GM21717 (cell line): ENCODE data around the gene QDPR.

Experiments
- ATAC-seq: cut with Tn5 transposase; IDR thresholded peaks from one replicate; pipeline ENCODE4 v1.9.1; 2021; ENCODE audit warnings: mild to moderate bottlenecking, moderate library complexity; ENCODE audit not compliant: unreplicated experiment

QDPR gene

GRCh38 chr4:17528551-17529165 is 16.8 kb upstream of the QDPR start:
- ATAC-seq: no peak

GRCh38 chr4:17526695-17527477 is 15.0 kb upstream of the QDPR start:
- ATAC-seq: no peak

GRCh38 chr4:17523662-17524061 is 11.8 kb upstream of the QDPR start:
- no peak for ATAC-seq

- ATAC-seq: no peak
Observed at GRCh38 chr4:17521595-17521994, 9.7 kb upstream of the QDPR start.

GRCh38 chr4:17517664-17518063 is 5.8 kb upstream of the QDPR start:
- ATAC-seq: no peak

- ATAC-seq: no peak
Observed at GRCh38 chr4:17516980-17517379, 5.1 kb upstream of the QDPR start.

GRCh38 chr4:17515445-17516407 is 3.8 kb upstream of the QDPR start:
- ATAC-seq: no peak

- no peak for ATAC-seq
Observed at GRCh38 chr4:17514865-17515264, 3.0 kb upstream of the QDPR start, which contains the start of gene CLRN2. CLRN2 (plus strand) TSS chr4:17515165; CDS start chr4:17515267, 102 bp downstream.

GRCh38 chr4:17512973-17513665 is 1.2 kb upstream of the QDPR start:
- no peak for ATAC-seq

- ATAC-seq: peak; percentile 67
Observed at GRCh38 chr4:17511509-17511949, 361 bp downstream of the QDPR start.

- no peak for ATAC-seq
Observed at GRCh38 chr4:17511051-17511450, 839 bp downstream of the QDPR start.

GRCh38 chr4:17510582-17510981 is 1.3 kb downstream of the QDPR start:
- no peak for ATAC-seq

GRCh38 chr4:17504081-17504480 is 7.8 kb downstream of the QDPR start:
- no peak for ATAC-seq

- ATAC-seq: no peak
Observed at GRCh38 chr4:17502756-17503155, 9.1 kb downstream of the QDPR start.

- no peak for ATAC-seq
Observed at GRCh38 chr4:17500574-17500973, 11.3 kb downstream of the QDPR start.

GRCh38 chr4:17497890-17498523 is 13.9 kb downstream of the QDPR start:
- ATAC-seq: no peak

- no peak for ATAC-seq
Observed at GRCh38 chr4:17494258-17495190, 17.4 kb downstream of the QDPR start.

GRCh38 chr4:17493619-17494018 is 18.3 kb downstream of the QDPR start:
- ATAC-seq: no peak

GRCh38 chr4:17492876-17493275 is 19.0 kb downstream of the QDPR start:
- ATAC-seq: no peak
